ENCODE results near the gene ERO1B.

The ERO1B gene

GRCh38 chr1:236297161-236297560 lies 15.4 kb upstream of the ERO1B start:
- Histone ChIP-seq H4K20me1 (ENCODE audit: insufficient read depth, low read length) (no peaks in the 10 kb centered on the region), H3K27ac (ENCODE audit: low read depth, low read length, poor library complexity, severe bottlenecking) (no peak overlapping the region), H3K4me1 (ENCODE audit: insufficient read depth, low read length, severe bottlenecking) (no peaks in the 10 kb centered on the region), H3K79me2 (ENCODE audit: insufficient read depth, low read length) (no peaks in the 10 kb centered on the region), H3K9me3 (ENCODE audit: low read length) (no peaks in the 10 kb centered on the region), H3F3A (ENCODE audit: insufficient read depth, low read length) (no peaks in the 10 kb centered on the region), H2AFZ (ENCODE audit: low read length) (no peak overlapping the region), H3K9ac (ENCODE audit: low read length) (no peak overlapping the region), H3K4me2 (ENCODE audit: low read length) (no peak overlapping the region), H3K9me2 (ENCODE audit: low read depth, low read length) (no peaks in the 10 kb centered on the region), H3K27me3 (ENCODE audit: insufficient read depth, low read length) (no peaks in the 10 kb centered on the region), H3K36me3 (ENCODE audit: insufficient read depth, low read length) (no peaks in the 10 kb centered on the region), H3K4me3 (ENCODE audit: low read depth, low read length, poor library complexity, severe bottlenecking) (no peak overlapping the region)
- no peak for TF ChIP-seq CTCF (IDR thresholded peaks at IDR 0.05; ENCODE audit: low read length)
- no peak for TF ChIP-seq EZH2 (IDR thresholded peaks at IDR 0.05; ENCODE audit: borderline replicate concordance, low read length)

GRCh38 chr1:236292425-236292824 lies 10.7 kb upstream of the ERO1B start:
- Histone ChIP-seq H3F3A (ENCODE audit: insufficient read depth, low read length) (no peaks in the 10 kb centered on the region), H3K36me3 (ENCODE audit: insufficient read depth, low read length) (no peaks in the 10 kb centered on the region), H2AFZ (ENCODE audit: low read length) (no peak overlapping the region), H3K4me1 (ENCODE audit: insufficient read depth, low read length, severe bottlenecking) (no peaks in the 10 kb centered on the region), H3K4me3 (ENCODE audit: low read depth, low read length, poor library complexity, severe bottlenecking) (no peak overlapping the region), H3K9me2 (ENCODE audit: low read depth, low read length) (no peaks in the 10 kb centered on the region), H3K79me2 (ENCODE audit: insufficient read depth, low read length) (no peaks in the 10 kb centered on the region), H3K9me3 (ENCODE audit: low read length) (no peaks in the 10 kb centered on the region), H4K20me1 (ENCODE audit: insufficient read depth, low read length) (no peaks in the 10 kb centered on the region), H3K4me2 (ENCODE audit: low read length) (no peak overlapping the region), H3K27me3 (ENCODE audit: insufficient read depth, low read length) (no peaks in the 10 kb centered on the region), H3K27ac (ENCODE audit: low read depth, low read length, poor library complexity, severe bottlenecking) (no peak overlapping the region), H3K9ac (ENCODE audit: low read length) (no peak overlapping the region)
- TF ChIP-seq CTCF (IDR thresholded peaks at IDR 0.05; ENCODE audit: low read length) = no peak
- TF ChIP-seq EZH2 (IDR thresholded peaks at IDR 0.05; ENCODE audit: borderline replicate concordance, low read length) = no peak

GRCh38 chr1:236289492-236290131 lies 7.9 kb upstream of the ERO1B start:
- no peaks in the 10 kb centered on the region for H3F3A ChIP-seq (ENCODE audit: insufficient read depth, low read length)

More at GRCh38 chr1:236289492-236290131, 7.9 kb upstream of the ERO1B start:
- Histone ChIP-seq H3K4me3 (ENCODE audit: low read depth, low read length, poor library complexity, severe bottlenecking) (no peak overlapping the region), H3K27me3 (ENCODE audit: insufficient read depth, low read length) (no peaks in the 10 kb centered on the region), H3K9me3 (ENCODE audit: low read length) (no peaks in the 10 kb centered on the region), H3K9me2 (ENCODE audit: low read depth, low read length) (no peaks in the 10 kb centered on the region), H4K20me1 (ENCODE audit: insufficient read depth, low read length) (no peaks in the 10 kb centered on the region), H3K4me2 (ENCODE audit: low read length) (no peak overlapping the region), H3K79me2 (ENCODE audit: insufficient read depth, low read length) (no peaks in the 10 kb centered on the region), H3K36me3 (ENCODE audit: insufficient read depth, low read length) (no peaks in the 10 kb centered on the region), H2AFZ (ENCODE audit: low read length) (no peak overlapping the region), H3K4me1 (ENCODE audit: insufficient read depth, low read length, severe bottlenecking) (peaks cover 6% of the 10 kb centered on the region), H3K27ac (ENCODE audit: low read depth, low read length, poor library complexity, severe bottlenecking) (no peak overlapping the region), H3K9ac (ENCODE audit: low read length) (no peak overlapping the region)
- TF ChIP-seq EZH2 (IDR thresholded peaks at IDR 0.05; ENCODE audit: borderline replicate concordance, low read length) (no peak), CTCF (IDR thresholded peaks at IDR 0.05; ENCODE audit: low read length) (no peak)

All from OCI-LY1 (cell line).